SK-N-SH (cell line): ENCODE data around the gene KDM4C. TPM values are rescaled to one million over a fixed set of nuclear protein-coding genes. Genes with fewer than 3 reads are reported as not detected.

Experiments used
- CTCF ChIA-PET: fragments of 300-600, 350-600 bp; formaldehyde crosslinking; extraction: SDS; loops from one replicate; lab custom pipeline; 2021; lab: Yijun Ruan, JAX
- POLR2A ChIA-PET: fragments of 350-600 bp; sonication (Branson Sonifier 250); formaldehyde crosslinking; extraction: SDS; loops from one replicate; lab custom pipeline; 2020; ENCODE audit warnings: antibody characterized with exemption, inconsistent platforms; lab: Yijun Ruan, JAX
- DNase-seq: peaks from one replicate; pipeline ENCODE4 v3.0.0; 2012
- H2AFZ ChIP-seq: fragments of 200-600 bp; sonication (generic); 2 replicates; pipeline ENCODE4 v1.8.1; 2016; ENCODE audit warnings: antibody characterized with exemption, mild to moderate bottlenecking, low read depth
- H3F3A ChIP-seq: fragments of 200-600 bp; sonication (generic); replicated peaks from 2 replicates; pipeline ENCODE3; 2016; ENCODE audit warnings: antibody characterized with exemption, mild to moderate bottlenecking; ENCODE audit not compliant: insufficient read depth
- H3K27ac ChIP-seq, 2 experiments: fragments of 200-500 bp in 1 of 2; fragments of 200-600 bp in 1 of 2; sonication (Bioruptor generic) in 1 of 2; sonication (generic), shearing (Covaris generic) in 1 of 2; 2 replicates each; pipeline versions ENCODE4 v1.5.1 to v1.6.1; 2014 to 2016; ENCODE audit warnings: low read depth in 2 of 2, inconsistent platforms in 1 of 2, low read length in 1 of 2, mild to moderate bottlenecking in 1 of 2, mixed read lengths in 1 of 2
- H3K27me3 ChIP-seq: fragments of 200-600 bp; sonication (generic), shearing (Covaris generic); 2 replicates; pipeline ENCODE4 v1.6.1; 2016; ENCODE audit warnings: mixed run types; ENCODE audit not compliant: insufficient read depth
- H3K36me3 ChIP-seq, 2 experiments: fragments of 200-500 bp in 1 of 2; fragments of 200-600 bp in 1 of 2; sonication (Bioruptor generic) in 1 of 2; sonication (generic) in 1 of 2; replicated peaks in 1 of 2; 2 replicates each; pipeline versions ENCODE3 to v1.5.1; 2014 to 2016; ENCODE audit warnings: low read length in 1 of 2, mild to moderate bottlenecking in 1 of 2; ENCODE audit not compliant: insufficient read depth in 2 of 2, control insufficient read depth in 1 of 2
- H3K4me1 ChIP-seq, 2 experiments: fragments of 200-500 bp in 1 of 2; fragments of 200-600 bp in 1 of 2; sonication (Bioruptor generic) in 1 of 2; sonication (generic), shearing (Covaris generic) in 1 of 2; 2 replicates each; pipeline versions ENCODE4 v1.5.1 to v1.6.1; 2014 to 2016; ENCODE audit warnings: low read depth in 1 of 2, low read length in 1 of 2, mixed run types in 1 of 2; ENCODE audit not compliant: insufficient read depth in 2 of 2, control insufficient read depth in 1 of 2
- H3K4me2 ChIP-seq: fragments of 200-600 bp; sonication (generic), shearing (Covaris generic); 2 replicates; pipeline ENCODE4 v1.6.1; 2017; ENCODE audit warnings: mixed run types
- H3K4me3 ChIP-seq, 2 experiments: fragments of 200-500 bp in 1 of 2; fragments of 200-600 bp in 1 of 2; sonication (Bioruptor generic) in 1 of 2; sonication (generic), shearing (Covaris generic) in 1 of 2; 2 replicates each; pipeline versions ENCODE4 v1.5.1 to v1.8.1; 2014 to 2016; ENCODE audit warnings: low read depth in 2 of 2, inconsistent platforms in 1 of 2, low read length in 1 of 2, mild to moderate bottlenecking in 1 of 2, mixed read lengths in 1 of 2, moderate library complexity in 1 of 2
- H3K79me2 ChIP-seq: fragments of 200-600 bp; sonication (generic); 2 replicates; pipeline ENCODE4 v1.8.1; 2017; ENCODE audit warnings: mild to moderate bottlenecking; ENCODE audit not compliant: insufficient read depth
- H3K9ac ChIP-seq: fragments of 200-600 bp; sonication (generic); 2 replicates; pipeline ENCODE4 v1.6.1; 2017; ENCODE audit warnings: mixed run types
- H3K9me2 ChIP-seq: fragments of 200-600 bp; sonication (generic); 2 replicates; pipeline ENCODE4 v1.6.1; 2017; ENCODE audit warnings: mixed run types
- H3K9me3 ChIP-seq: fragments of 200-600 bp; sonication (generic); 2 replicates; pipeline ENCODE4 v1.6.1; 2017; ENCODE audit warnings: mixed run types, mild to moderate bottlenecking, moderate library complexity
- H4K20me1 ChIP-seq: fragments of 200-600 bp; sonication (generic); 2 replicates; pipeline ENCODE4 v1.6.1; 2017; ENCODE audit warnings: mild to moderate bottlenecking, mixed run types; ENCODE audit not compliant: insufficient read depth
- ELF1 ChIP-seq: IDR thresholded peaks from 2 replicates; pipeline ENCODE4 v1.4.0; 2012
- EP300 ChIP-seq, 2 experiments: IDR thresholded peaks; 2 replicates each; pipeline versions ENCODE4 v1.4.0 to v1.6.1; 2012; ENCODE audit warnings: borderline replicate concordance in 1 of 2, low read depth in 1 of 2, low read length in 1 of 2
- FOSL2 ChIP-seq: IDR thresholded peaks from 2 replicates; pipeline ENCODE4 v1.4.0; 2012; ENCODE audit warnings: low read depth, mild to moderate bottlenecking, moderate library complexity, borderline replicate concordance
- FOXM1 ChIP-seq: IDR thresholded peaks from 2 replicates; pipeline ENCODE4 v1.4.0; 2012; ENCODE audit warnings: low read depth, mild to moderate bottlenecking
- GATA2 ChIP-seq: sonication (generic); formaldehyde crosslinking; IDR thresholded peaks from 2 replicates; pipeline ENCODE4 v1.5.0; 2020; ENCODE audit warnings: mild to moderate bottlenecking, missing genetic modification reagents
- NFIC ChIP-seq: IDR thresholded peaks from 2 replicates; pipeline ENCODE4 v1.4.0; 2012; ENCODE audit warnings: borderline replicate concordance
- NRF1 ChIP-seq: IDR thresholded peaks from 2 replicates; pipeline ENCODE4 v1.6.1; 2012; ENCODE audit warnings: low read depth, mild to moderate bottlenecking, low read length
- POLR2AphosphoS5 ChIP-seq: IDR thresholded peaks from 2 replicates; pipeline ENCODE4 v1.6.1; 2012; ENCODE audit warnings: low read depth, low read length
- RAD21 ChIP-seq: IDR thresholded peaks from 2 replicates; pipeline ENCODE4 v1.6.1; 2012; ENCODE audit warnings: mild to moderate bottlenecking, low read length
- RCOR1 ChIP-seq: fragments of 150-350 bp; IDR thresholded peaks from 2 replicates; pipeline ENCODE4 v1.6.1; 2017; ENCODE audit warnings: antibody characterized with exemption, low read length
- TAF1 ChIP-seq: IDR thresholded peaks from 2 replicates; pipeline ENCODE4 v1.6.1; 2012; ENCODE audit warnings: low read depth, mild to moderate bottlenecking, low read length, moderate library complexity, borderline replicate concordance
- TCF12 ChIP-seq: IDR thresholded peaks from 2 replicates; pipeline ENCODE4 v1.4.0; 2012
- TEAD4 ChIP-seq: IDR thresholded peaks from 2 replicates; pipeline ENCODE4 v1.4.0; 2012; ENCODE audit warnings: mild to moderate bottlenecking, borderline replicate concordance; ENCODE audit not compliant: insufficient read depth
- YY1 ChIP-seq: IDR thresholded peaks from 2 replicates; pipeline ENCODE4 v1.4.0; 2012; ENCODE audit warnings: low read depth, mild to moderate bottlenecking
- ZBTB33 ChIP-seq: IDR thresholded peaks from 2 replicates; pipeline ENCODE4 v1.4.0; 2012; ENCODE audit warnings: low read depth, borderline replicate concordance
- WGBS: methylation state at CpG from one replicate; pipeline ENCODE4 v1.1.6; 2017; ENCODE audit warnings: low lambda C conversion rate; 5-methylcytosine and 5-hydroxymethylcytosine counted together
- polyA plus RNA-seq, 3 experiments: library from polyadenylated mRNA; depleted of rRNA; stranded (reverse); fragments of >200 nt; gene quantifications; 2 replicates each; pipeline ENCODE4 v1.2.3, GENCODE V29; 2012
- TF ChIP-seq, protein P1 (sequence below): IDR thresholded peaks from 2 replicates; pipeline ENCODE4; 2012
- TF ChIP-seq, protein P2 (sequence below): IDR thresholded peaks from 2 replicates; pipeline ENCODE4 v1.4.0; 2012; ENCODE audit warnings: low read depth, borderline replicate concordance

KDM4C gene
- polyA plus RNA-seq, 1 of the 3 experiments (the other 2 are of a cell fraction): 9.4 TPM

DNA sequence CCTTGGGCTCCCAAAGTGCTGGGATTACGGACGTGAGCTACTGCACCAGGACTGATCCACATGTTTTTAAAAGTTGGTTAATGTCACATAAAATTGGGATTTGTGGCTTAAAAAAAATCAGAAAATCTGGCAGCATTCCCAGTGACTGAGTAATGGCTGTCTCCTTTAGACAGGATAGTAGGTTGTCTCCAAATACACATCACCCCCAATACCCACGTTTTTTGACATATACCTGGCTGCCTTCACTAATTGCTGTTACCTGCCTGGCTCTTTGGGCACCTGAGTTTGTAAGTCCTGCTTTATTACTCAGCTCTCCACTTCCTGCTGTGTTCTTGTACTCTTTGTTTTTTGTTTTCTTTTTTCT is 84.8 kb downstream of the KDM4C start:
- H3K27me3 ChIP-seq: no peaks in the 10 kb centered on the region
- H4K20me1 ChIP-seq: no peaks in the 10 kb centered on the region
- no peak overlapping the region for H3K9ac ChIP-seq
- H3K4me1 ChIP-seq: peaks cover 0 to 2% of the 10 kb centered on the region in 2 experiments; a peak in 1 of 4 replicates
- no peaks in the 10 kb centered on the region for H3K36me3 ChIP-seq
- H3F3A ChIP-seq: no peaks in the 10 kb centered on the region
- 42% methylated on average over 3 of the region's 3 CpGs for WGBS
- ChIA-PET POLR2A (interaction anchor here (0.7 kb wide), 1 partner anchor 39 kb away, joined by 3 read pairs; no protein-coding TSS in a partner anchor), CTCF (interaction anchor here (1.1 kb wide), 1 partner anchor 559 kb away, joined by 3 read pairs; no protein-coding TSS in a partner anchor)
- H3K27ac ChIP-seq: no peak overlapping the region
- H3K79me2 ChIP-seq: no peaks in the 10 kb centered on the region
- H3K4me3 ChIP-seq: no peak overlapping the region
- no peak for TF ChIP-seq ZBTB33
- TF ChIP-seq NRF1: no peak
- TF ChIP-seq GATA2 (CRISPR knock-in tag): no peak
- TF ChIP-seq, protein P1, sequence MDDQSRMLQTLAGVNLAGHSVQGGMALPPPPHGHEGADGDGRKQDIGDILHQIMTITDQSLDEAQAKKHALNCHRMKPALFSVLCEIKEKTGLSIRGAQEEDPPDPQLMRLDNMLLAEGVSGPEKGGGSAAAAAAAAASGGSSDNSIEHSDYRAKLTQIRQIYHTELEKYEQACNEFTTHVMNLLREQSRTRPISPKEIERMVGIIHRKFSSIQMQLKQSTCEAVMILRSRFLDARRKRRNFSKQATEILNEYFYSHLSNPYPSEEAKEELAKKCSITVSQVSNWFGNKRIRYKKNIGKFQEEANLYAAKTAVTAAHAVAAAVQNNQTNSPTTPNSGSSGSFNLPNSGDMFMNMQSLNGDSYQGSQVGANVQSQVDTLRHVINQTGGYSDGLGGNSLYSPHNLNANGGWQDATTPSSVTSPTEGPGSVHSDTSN: peak; percentile 31; the same call in 1 of the 2 replicates
- TF ChIP-seq EP300 (IDR thresholded peaks at IDR 0.05; ENCODE audit: borderline replicate concordance in 1 of 2, low read depth in 1 of 2, low read length in 1 of 2): no peak
- TF ChIP-seq FOXM1: no peak
- no peak for TF ChIP-seq YY1
- TF ChIP-seq TEAD4: no peak
- TF ChIP-seq ELF1: no peak
- no peak for TF ChIP-seq RCOR1
- TF ChIP-seq TCF12: no peak
- no peak for TF ChIP-seq RAD21
- TF ChIP-seq NFIC: peak; percentile 49
- TF ChIP-seq FOSL2: 0 out of 2 replicates have a peak, but pooled peaks have one; percentile 3
- no peak for TF ChIP-seq POLR2AphosphoS5
- TF ChIP-seq TAF1: no peak
- TF ChIP-seq, protein P2, sequence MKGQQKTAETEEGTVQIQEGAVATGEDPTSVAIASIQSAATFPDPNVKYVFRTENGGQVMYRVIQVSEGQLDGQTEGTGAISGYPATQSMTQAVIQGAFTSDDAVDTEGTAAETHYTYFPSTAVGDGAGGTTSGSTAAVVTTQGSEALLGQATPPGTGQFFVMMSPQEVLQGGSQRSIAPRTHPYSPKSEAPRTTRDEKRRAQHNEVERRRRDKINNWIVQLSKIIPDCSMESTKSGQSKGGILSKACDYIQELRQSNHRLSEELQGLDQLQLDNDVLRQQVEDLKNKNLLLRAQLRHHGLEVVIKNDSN: no peak
- H3K9me3 ChIP-seq: no peaks in the 10 kb centered on the region
- DNase-seq: no peak
- H3K4me2 ChIP-seq: no peak overlapping the region
- H2AFZ ChIP-seq: no peak overlapping the region
- no peaks in the 10 kb centered on the region for H3K9me2 ChIP-seq
